ENCODE data around the gene DHX34.
"Not testable (repeated sequence)": the region's sequence is repeated elsewhere in the genome, so short reads cannot be mapped to it uniquely, and the experiment has no call there.

DHX34 gene

DNA sequence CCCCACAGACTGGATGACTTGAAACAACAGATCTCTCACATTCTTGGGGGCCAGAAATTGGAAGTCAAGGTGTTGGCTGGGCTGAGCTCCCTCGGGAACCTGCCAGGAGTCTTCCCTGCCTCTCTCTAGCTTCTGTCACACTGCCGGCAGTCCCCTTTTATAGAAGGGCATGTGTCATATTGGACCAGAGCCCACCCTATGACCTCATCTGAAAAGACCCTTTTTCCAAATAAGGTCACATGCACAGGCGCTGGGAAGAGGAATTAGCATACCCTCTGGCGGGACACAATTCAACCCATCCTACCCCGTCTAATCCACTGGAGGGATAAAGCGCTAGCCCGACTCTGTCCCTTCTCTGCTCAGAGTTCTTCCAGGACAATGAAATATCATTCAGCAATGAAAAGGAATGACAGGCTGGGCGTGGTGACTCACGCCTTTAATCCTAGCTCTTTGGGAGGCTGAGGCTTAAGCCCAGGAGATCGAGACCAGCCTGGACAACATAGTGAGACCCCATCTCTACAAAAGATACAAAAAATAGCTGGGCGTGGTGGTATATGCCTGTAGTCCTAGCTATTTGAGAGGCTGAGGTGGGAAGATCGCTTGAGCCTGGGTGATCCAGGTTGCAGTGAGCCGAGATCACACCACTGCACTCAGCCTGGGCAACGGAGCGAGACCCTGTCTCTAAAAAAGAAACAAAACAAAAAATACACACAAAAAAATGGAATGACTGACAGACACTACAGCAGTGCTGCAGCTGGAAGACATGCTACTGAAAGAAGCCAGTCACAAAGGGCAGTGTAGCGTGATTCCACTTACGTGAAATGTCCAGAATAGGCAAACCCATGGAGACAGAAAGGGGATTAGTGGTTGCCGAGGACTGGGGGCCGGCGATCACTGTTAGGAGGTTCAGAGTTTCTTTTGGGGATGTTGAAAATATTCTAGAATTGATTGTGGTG lies 41.7 kb downstream of the DHX34 start:
- DNase-seq = no peak

DNA sequence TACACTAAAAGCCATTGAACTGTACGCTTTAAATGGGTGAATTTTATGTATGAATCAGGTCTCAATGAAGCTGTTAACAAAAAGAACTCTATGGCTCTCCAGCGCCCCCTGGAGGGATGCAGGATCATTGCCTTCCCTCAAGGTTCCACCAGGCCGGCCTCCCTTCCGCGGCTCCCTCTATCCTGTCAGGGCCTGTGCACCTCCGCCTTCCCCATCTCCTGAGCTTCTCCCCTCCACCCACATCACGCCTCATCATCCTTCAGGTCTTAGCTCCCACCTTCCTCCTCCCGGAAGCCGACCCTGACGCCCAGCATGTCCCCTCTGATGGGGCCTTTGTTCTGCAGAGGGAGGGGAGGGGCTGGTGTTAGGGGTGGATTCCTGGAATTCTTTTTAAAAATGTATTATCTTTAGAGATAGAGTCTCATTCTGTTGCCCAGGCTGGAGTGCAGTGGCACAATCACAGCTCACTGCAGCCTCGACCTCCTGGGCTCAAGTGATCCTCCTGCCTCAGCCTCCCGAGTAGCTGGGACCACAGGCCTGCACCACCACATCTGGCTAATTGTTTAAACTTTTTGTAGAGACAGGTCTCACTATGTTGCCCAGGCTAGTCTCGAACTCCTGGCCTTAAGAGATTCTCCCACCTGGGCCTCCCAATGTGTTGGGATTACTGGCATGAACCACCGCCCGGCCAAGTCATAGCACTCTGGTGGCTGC lies 42.6 kb downstream of the DHX34 start:
- DNase-seq = peak; percentile 56

DNA sequence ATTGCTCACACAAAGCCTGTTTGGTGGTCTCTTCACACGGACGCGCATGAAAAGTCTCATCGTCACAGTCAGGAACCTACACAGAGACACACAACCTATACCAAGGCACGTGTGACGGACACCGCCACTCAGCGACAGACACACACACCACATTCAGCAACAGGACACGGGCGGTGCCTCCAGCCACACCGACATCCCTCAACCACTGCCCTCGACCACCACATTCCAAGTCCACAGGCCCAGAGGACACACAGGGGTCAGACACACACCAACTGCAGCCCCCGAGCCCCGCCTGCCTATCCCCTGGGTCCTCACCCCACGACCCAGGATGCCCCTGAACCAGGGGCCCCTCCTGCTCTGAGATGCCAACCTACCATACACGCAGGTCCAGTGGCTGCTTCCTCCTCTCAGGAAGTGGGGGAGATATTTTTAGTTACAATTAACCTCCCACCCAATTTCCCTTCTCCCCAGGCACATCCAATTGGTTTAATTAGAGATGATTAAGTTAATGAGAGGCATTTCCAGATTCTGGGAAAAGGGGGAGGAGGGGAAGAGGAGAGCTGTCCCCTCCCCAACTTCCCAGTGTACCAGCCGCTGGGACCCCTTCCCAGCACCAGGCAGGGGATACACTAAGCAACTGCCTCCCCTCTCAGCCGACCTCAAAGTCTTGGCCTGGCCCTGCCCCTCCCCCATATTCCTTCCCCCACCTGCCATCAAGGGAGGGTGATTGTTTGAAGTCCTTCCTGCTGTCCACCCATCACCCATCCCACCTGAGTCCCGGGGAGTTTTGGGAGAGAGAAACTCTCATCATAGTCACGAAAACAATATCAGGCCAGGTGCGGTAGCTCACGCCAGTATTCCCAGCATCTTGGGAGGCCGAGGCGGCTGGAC lies 49.8 kb downstream of the DHX34 start:
- DNase-seq = no peak

DNA sequence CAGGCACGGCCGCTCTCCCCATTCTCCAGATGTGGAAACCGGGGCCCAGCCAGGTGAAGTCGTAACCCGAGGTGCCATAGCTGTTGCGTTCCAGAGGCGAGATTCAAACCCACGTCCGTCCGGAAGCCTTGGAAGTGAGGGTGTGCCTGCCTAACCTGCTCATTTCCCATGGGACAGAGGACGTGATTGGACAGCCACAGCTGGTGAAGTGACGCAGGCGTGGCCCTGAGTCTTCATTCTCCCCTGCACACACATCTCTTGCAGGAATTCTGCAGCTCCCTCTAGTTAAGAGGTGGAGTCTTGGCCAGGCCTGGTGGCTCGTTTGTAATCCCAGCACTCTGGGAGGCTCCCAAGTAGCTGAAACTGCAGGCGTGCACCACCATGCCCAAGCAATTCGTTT lies 53.4 kb downstream of the DHX34 start:
- DNase-seq = no peak

DNA sequence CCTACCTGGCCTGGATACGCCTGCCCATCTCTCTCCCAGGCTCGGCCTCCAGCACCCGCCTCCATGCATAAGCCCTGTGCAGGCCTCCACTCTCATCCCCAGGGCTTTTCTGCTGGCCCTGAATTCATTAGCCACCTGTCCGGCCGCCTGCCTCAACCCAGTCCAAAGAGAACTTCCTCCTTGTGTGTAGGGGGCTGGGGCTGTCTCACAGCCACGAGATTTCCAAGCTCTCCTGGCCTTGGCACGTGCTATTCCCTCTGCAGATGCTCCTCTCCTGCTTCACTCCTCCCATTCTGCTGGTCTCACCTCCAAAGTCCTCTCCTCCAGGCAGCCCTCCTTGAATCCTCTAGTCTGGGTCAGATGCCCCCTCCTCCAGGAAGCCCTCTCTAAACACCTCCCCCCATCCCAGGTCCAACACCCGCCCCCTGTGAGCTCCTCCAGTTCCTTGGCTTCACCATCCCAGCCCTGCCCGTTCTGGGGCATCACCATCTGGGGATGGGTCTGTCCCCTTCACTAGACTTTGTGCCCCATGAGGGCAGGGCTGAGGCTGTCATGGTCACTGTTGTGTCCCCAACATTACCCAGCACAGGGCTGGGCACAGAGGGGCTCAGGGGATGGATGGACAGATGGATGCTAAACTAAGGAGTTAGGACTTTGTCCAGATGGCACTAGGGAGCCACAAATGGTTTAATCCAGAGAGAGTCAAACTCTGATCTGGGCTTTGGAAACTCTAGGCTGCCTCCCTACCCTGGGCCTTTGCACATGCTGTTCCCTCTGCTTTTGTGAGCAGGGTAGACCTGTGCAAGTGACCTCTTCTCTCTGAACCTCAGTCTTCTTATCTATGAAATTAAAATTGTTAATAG lies 55.5 kb downstream of the DHX34 start:
- no peak for DNase-seq

DNA sequence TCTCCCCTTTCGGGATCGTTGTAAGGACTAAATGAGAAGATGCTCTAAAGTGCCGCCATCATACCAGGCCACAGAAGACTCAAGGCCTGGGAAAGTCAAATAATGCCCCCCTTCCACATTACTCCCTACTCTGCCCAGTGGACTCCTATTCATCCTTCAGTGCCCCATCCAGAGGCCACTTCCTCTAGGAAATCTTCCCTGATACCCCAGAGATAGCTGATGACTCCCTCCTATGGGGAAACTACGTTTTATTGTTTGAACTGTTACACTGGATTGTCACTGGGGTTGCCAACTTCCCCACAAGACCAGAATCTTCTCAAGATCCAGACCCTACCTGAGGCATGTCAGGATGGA lies 56.1 kb downstream of the DHX34 start:
- DNase-seq = no peak

DNA sequence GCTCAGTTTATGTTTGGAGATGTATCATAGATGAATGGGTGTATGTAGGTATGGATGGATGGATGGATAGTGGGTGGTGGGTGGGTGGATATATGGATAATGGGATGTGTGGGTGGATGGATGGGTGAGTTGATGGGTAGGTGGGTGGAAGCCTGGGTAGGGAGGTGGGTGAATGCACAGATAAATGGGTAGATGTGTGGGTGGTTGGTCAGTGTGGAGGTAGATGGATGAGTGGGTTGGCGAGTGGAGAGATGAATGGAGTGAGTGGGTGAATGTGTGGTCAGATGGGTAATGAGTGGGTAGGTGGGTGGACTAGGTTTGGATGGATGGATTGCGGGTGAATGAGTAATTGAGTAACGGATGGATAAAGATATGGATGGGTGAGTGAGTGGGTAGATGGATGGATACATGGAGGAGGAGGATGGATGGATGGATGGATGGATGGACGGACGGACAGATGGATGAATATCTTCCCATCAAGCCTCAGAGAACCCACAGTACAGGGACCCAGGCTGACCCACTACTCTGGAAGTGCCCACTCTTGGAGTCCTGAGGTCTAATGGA lies 56.8 kb downstream of the DHX34 start:
- DNase-seq = no peak

DNA sequence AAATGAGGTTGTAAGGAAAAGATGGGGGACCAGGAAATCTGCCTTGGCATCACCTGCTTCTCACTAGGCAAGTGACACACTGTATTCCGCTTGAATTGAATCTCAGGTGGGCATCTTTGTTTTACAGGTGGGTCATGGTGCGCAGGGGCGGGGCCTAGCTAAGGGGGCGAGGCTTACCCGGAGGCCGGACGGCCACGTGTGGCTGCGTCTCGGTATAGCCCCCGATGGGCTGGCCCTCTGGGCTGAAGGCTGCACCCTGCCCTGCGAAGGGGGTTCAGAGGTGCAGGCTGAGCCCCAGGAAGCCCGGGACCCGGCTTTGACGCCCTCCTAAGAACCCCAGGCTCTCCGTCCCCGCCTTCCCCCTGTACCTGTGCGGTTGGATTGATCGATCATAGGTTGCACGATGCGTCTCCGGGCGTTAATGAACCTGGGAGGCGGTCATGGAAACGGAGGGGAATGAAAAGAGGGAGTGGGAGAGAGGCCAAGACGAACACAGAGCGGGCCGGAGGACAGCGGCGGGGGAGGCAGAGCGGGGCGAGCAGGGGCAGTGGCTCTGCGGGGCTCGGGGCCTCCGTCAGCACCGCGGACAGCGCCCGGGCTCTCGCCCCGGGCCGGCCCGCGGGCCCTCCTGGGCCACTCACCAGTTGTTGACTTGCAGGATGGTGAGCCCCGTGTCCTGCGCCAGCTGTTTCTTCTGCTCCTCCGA lies 57.7 kb downstream of the DHX34 start:
- no peak for DNase-seq

DNA sequence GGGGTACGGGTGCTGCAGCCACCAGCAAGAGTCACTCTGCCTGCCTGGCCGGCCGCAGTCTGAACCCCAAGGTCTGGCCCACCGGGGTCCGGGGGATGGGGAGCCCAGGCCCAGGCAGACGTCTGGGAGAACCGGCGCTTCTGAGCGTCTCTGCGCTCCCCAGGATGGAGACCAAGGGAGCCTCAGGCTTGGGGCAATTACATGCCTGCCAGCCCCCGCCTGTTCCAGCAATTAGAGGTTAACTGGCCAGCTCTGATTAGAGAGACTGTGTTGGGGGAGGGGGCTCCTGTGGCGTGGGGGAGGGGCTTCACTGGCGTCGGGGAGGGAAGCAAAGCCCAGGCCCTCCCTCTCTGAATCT lies 58.3 kb downstream of the DHX34 start:
- DNase-seq = no peak

DNA sequence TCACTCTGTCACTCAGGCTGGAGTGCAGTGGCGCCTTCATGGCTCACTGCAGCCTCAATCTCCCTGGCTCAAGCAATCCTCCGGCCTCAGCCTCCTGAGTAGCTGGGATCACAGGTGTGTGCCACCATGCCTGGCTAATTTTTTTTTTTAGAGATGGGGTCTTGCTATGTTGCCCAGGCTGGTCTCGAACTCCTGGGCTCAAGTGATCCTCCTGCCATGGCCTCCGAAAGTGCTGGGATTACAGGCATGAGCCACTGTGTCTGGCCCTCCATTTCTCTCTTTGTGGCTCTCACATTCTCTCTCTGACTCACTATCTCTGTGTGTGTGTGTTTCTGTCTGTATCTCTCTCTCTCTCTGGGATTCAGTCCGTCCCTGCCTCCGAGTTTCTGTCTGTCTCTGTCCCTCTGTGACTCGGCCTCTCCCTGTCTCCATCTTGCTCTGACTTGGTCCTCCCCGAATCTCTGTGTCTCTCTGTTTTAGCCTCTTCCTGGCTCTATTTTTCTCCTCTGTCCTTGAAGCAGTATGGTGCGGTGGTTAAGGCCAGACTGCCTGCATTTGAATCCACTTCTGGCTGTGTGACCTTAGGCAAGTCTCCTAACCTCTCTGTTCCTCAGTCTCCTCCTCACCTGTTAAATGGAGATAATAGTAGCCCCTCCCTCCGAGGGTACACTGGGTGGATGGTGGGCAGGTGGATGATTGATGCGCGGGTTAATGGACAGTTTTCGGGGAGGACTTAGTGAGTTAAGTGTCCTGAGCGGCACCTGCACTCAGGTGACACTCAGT lies 59.2 kb downstream of the DHX34 start:
- DNase-seq = no peak

DNA sequence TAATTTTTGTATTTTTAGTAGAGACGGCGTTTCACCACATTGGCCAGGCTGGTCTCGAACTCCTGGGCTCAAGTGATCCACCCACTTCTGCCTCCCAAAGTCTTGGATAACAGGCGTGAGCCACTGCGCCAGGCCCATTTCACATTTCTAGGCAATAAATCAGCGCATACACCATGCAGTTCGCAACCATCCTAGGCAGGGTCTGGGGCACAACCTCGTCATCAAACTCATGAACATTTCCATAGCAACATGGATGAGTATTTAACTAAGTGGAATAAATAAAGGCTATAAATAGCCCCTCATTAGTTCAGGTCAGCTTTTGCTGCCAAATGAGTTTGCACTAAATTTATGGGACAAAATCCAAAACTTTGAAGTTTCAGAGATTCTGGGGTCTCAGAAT lies 62.0 kb downstream of the DHX34 start:
- no peak for DNase-seq

DNA sequence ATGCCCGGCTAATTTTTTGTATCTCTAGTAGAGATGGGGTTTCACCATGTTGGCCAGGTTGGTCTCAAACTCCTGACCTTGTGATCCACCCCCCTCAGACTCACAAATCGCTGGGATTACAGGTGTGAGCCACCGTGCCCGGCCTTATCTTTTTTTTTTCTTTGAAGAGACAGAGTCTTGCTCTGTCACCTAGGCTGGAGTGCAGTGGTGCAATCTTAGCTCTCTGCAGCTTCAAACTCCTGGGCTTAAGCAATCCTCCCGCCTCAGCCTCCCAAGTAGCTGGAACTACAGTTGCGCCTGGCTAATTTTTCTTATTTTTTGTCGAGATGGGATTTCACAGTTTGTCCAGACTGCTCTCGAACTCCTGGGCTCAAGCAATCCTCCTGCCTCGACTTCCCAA lies 62.6 kb downstream of the DHX34 start:
- not testable (repeated sequence) for DNase-seq

DNA sequence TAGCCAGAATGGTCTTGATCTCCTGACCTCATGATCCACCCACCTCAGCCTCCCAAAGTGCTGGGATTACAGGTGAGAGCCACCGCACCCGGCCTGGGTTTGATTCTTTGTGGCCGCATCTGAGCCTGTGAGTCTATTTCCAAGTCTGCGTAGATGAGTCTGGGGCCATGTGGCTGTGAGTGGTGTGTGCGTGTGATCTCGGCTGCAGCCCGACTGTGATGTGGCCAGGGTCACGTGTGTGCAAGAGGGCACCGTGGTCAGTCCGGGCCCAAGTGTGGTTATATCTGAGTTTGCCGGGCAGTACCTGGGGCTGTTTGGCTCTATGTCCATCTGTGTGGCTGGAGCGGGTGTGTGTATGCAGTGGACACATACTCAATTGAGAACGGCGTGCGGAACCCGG lies 64.8 kb downstream of the DHX34 start:
- no peak for DNase-seq

DNA sequence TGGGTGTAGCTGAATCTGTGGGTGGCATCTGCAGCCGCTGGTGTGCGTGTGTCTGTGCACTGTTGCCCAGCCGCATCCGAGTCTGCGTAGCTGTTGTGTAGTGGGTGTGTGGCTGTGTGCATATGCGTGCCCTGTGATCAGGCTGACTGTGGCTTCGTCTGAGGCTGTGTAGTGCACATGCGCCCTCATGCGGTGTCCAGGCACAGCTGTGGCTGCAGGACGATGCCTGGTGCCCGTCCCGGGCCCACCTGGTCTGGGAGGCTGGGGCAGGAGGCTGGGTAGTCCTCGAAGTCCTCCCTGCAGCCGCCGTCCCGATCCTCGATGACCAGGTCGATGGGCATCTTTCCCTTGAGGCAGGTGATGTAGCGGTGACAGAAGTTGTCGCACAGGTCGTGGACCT lies 65.4 kb downstream of the DHX34 start:
- no peak for DNase-seq

DNA sequence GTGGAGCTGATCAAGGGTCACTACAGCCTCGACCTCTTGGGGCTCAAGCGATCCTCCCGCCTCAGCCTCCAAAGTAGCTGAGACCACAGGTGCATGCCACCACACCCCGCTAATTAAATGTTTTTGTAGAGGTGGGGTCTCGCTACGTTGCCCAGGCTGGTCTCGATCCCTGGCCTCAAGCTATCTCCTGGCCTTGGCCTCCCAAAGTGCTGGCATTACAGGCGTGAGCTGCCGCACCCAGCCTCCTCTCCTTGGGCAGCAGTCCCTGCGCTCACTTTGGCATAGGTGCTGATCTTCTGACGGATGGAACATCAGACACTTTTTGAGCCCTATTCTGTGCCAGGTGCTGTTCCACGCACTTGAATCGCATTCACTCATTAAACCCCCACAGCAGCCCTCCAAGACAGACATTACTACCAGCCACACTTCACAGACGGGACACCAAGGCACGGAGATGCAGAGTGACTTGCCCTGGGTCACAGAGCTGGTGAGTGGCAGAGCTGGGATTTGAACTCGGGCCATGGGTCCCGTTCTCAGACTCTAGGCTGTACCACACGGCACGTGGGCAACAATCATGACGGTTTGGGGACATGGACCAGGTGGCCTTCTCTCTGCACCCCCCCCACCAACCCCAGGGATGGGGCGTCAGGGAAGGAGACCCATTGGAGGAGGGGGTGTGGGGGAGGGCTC lies 67.0 kb downstream of the DHX34 start:
- no peak for DNase-seq

DNA sequence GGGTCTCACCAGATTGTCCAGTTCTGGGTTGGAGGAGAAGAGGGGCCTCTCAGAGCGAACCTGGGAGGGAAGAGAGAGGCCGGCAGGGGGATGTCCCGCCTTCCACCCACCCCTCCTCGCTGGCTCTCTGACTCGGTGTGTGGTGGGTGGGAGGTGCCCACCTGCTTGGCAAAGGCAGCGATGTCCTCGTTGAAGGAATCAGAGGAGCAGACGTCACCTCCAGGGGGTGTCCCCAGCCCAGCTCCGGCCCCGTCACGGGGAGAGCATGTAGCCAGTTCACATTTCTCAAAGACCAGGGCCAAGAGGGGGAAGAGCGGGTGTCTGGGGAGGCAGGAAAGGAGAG lies 67.5 kb downstream of the DHX34 start:
- DNase-seq = no peak

DNA sequence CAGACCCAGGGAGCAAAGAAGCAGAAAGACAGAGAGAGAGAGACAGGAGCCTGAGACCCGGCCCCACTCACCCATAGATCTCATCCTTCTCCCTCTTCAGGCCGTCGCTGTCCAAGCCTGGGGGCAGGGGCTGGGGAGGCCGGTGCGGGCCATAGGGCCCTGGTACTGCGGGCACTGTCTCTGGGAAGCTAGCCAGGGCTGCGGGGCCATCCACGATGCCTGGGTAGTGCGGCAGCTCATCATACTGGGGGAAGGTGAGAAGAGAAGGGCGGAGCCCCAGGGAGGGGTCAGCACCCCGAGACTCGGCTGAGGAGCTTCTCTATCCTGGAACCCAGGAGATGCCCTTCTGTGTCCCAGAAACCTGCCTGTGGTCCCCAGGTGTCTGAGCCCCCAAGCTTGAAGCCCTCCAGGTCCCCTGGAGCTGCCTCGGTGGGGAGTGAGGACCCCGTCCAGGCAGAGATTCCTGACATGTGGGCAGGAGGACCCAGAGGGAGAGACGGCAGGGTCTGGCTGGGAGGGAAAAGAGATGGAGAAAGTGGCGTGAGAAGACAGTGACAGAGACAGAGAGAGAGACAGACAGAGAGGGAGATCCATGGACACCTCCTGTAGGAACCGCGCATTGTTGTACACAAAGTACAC lies 68.1 kb downstream of the DHX34 start:
- DNase-seq = no peak

DNA sequence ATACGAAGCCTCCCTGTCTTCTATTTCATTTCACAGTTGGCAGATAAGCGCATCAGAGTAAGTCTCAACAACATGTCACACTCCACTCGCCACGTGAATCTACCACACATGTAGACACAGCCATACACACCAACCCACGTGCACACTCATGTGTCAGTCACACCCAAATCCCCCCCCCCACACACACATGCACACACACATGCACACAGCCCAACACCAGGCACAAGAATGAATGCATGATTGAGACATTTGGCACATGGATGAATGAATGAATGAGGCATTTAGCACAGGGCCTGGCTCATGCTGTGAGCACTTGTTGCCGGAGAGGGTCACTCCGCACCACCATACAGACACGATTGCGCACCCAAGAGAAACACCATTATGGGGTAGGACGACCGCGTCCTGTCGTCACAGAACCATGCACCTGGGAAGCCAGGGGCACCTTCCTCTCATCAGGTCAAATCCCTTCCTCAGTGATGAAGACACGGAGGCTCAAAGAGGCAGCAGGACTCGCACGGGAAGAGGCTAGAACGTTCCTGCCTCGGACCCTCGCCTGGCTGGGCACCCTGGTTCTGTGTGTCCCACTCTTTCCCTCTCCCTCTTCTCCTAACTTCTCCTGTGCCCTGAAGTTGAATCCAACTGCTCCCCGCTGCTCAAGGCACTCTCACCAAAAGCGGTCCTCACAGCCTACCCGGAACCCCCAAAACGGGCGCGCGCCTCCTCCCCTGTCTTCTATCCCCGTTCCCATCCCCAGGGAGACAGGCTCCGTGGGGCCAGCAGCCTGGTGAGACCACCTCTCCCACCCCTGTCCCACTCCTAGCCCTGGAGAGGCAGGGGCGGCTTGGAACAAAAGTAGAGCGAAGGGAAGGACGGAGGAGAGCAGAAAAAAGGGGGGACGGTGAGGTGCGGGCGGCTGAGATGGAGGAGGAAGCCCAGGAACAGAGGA lies 68.9 kb downstream of the DHX34 start:
- no peak for DNase-seq

DNA sequence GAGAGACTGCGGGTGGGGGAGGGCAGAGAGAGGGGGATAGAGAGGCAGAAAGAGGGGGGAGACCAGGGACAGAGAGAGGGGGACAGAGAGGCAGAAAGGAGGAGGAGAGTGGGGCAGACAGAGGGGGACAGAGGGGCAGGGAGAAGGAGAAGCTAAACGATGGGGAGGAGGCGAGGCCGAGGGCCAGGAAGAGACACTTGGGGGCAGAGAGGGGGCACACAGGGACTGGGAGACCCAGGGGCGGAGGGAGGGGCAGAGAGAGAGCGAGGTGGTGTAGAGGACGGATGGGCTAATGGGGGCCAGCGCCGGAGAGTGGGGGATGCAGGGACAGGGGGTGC lies 69.5 kb downstream of the DHX34 start:
- no peak for DNase-seq

Data from NCI-H1105 (cell line).